ENCODE measurements around the gene LRRN3. TPM values are rescaled to one million over a fixed set of nuclear protein-coding genes. Genes with fewer than 3 reads are reported as not detected.
"Not testable (repeated sequence)": the region's sequence is repeated elsewhere in the genome, so short reads cannot be mapped to it uniquely, and the experiment has no call there.

The LRRN3 gene
- 0.04 TPM in 1 of 2 replicates, not detected in the other for total RNA-seq

DNA sequence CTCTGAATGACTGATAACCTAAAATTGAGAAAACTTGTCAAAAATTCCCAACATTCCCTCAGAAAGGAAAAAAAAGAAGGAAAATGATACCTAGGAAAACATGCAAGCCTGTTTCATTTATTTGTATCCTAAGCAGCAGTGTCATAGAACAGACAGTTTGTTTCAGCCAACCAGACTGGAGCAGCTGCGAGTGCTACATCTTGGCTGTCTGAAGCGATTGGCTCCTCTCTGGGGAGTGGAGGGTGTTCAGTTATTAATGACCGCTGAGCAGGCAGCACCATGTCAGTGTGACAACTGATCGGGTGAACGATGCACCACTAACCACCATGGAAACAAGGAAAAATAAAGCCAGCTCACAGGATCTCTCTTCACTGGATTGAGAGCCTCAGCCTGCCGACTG lies at the start of gene LRRN3:
LRRN3 (plus strand) TSS at position 282 of the 400 bp plus-strand sequence. CDS start 31,646 bp downstream, outside the sequence.
- no peak for DNase-seq (ENCODE audit: low read depth, low spot score)

DNA sequence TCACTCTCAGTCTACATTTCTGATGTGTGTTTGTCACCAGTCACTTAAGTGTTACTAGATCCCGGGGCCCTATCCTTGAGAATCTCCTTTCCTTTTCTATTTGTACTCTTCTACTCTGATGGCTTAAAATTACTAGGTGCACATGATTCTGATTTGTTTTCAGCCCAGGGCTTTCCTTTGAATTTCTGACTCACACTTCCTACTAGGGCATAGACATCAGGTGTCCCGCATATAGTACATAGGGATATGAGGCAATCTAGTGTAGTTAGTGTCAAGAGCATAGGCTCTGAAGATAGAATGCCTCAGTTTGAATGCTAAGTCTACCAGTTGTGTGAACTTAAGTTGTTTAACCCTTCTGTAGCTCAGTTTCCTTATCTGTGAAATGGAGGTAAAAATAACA lies 49.4 kb upstream of the LRRN3 start:
- no peak for DNase-seq (ENCODE audit: low read depth, low spot score)

DNA sequence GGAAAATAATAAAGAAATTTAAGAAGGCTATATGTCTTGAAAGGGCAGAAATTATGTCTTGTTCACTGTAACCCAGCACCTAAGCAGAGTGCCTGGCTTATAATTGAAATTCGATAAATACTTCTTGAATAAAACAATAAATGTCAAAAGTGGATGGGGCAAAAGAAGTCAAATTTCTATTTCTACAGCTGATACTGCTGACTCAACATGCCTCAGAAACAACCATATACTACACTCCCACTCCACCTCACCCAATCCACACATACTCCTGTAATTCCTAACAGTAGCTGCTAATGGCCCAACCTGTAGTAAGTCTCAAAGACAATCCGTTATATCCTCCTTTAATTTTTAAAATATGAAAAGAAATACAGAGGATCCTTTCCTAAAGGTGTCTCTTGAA lies 48.1 kb upstream of the LRRN3 start:
- no peak for DNase-seq (ENCODE audit: low read depth, low spot score)

DNA sequence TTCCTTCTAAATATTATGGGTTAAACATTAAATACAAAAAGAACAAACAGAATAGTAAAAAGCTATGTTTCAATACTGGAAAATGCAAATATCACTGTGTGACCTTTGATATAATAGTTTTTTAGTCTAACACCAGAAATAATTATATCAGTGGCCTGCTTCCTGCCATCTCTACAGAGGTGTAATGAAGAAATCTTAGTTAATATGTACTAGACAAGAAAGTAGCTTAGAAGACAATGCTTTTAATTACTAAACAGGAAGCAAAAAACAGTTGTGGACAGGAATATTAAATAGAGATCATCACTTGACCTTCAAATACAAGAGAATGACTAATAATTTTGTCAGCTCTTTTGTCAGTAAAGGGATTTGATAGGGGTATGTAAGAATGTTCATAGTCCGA lies 47.4 kb upstream of the LRRN3 start:
- DNase-seq (ENCODE audit: low read depth, low spot score): no peak

DNA sequence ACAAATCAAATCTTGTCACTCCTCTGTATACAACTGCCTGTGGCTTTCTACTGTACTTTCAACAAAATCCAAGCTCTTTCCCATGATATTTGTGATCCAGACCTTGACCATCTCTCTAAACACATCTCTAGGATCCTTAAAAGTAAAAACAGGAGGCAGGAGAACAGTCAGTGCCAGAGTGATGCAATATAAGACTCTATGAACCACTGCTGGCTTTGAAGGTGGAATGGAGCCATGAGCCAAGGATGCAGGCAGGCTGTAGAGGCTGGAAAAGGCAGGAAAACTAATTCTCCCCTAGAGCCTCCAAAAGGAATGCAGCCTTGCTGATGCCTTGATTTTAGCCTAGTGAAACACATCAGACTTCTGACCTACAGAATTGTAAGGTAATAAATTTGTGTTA lies 45.5 kb upstream of the LRRN3 start:
- no peak for DNase-seq (ENCODE audit: low read depth, low spot score)

DNA sequence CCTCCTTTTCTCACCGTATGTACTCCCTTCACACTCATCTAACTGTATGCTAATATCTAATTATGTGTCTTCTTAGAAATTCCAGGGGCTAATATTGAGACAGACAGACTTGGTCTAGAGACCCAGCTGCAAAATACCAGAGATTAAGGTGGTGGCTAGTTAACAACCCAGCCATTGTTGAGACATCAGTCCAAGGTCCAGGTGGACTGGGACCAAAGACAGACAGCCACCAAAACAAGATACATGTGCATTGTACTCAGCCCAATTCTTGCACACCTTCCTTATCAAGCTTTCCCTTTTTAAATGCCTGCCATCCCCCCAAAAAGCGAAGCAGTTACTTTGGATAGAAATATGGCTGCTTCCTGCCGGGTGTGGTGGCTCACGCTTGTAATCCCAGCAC lies 43.3 kb upstream of the LRRN3 start:
- no peak for DNase-seq (ENCODE audit: low read depth, low spot score)

DNA sequence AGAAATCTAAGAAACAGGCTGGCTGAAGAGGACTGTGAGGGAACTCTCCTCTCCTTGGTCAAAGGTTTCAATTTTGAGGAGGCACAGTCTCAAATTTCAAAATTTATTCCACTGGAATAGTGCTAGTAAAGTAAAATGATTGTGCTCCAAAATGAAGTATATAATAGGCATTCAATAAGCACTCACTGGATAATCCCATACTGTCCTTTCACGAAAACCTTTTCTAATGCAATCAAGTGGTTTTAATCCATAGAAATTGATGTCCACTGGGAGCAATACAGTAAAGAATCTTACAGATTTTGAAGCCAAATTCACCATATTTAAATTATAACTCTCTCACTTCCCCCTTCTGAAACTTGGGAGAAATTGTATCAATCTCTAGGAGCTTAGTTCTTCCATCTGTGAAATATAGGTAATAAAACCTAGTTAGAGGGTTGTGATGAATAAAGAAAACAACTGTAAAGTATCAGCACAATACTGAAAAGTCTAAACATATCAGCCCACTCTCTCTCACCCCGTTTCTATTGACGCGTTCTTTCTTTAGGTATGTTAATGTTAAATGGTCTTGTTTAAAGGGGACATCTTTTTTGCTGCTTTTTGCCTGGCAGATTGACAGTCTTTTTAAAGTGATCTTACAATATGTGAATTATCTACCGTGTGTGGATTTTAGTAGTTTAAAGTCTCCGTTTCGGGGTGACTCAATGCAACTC lies 40.8 kb upstream of the LRRN3 start:
- DNase-seq (ENCODE audit: low read depth, low spot score): no peak

DNA sequence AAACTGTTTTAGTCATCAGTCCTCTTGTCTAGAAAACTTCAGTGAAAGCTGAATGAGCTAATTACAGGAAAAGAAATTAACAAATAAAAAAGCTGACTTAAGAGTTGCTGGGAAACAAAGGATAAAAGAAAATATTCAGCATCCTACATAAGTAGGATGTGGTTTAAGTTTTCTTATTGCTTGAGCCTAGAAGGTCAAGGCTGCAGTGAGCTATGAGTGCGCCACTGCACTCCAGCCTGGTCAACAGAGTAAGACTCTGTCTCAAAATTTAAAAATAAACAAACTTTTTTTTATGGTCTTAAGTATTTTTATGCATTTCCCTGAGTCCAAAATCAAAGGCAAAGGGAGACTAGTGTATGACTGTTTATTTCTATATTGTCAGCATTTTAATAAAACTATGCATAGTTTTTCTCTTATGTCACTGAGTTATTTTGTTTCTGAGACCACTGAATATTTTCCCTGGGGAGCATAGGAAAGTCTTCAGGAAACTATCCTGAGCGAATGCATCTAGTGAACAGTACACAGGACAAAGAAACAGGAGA lies 40.0 kb upstream of the LRRN3 start:
- DNase-seq (ENCODE audit: low read depth, low spot score): no peak

DNA sequence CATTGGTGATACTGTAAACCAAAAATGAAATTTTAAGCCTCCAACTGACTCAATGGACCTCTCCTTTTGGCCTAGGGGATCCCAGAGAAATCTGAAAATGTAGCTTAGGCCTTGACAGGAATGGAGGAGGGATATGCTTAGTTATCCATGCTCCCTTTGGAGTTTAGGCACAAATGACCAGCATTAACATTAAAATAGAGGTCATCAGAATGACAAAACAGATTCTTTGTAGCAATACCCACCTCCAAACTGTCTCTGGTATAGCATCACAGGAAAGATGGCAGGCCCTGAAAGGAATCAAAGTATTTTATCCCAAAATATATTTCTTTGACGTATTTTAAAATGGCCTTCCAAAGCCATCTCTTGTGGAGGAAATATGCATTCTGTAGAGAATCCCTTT lies 39.1 kb upstream of the LRRN3 start:
- DNase-seq (ENCODE audit: low read depth, low spot score): no peak

DNA sequence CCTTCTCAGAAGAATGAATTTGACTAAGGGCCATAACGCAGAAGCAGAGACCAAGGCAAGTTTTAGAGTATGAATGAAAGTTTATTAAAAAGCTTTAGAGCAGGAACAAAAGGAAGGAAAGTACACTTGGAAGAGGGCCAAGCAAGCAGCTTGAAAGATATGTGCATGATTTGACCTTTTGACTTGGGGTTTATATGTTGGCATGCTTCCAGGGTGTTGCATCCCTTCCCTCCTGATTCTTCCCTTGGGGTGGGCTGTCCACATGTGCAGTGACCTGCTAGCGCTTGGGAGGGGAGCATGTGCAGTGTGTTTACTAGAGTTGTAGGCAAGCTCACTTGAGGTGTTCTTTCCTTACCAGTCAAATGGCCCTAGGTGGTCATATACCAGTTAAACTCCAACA lies 37.9 kb upstream of the LRRN3 start:
- DNase-seq (ENCODE audit: low read depth, low spot score): no peak

DNA sequence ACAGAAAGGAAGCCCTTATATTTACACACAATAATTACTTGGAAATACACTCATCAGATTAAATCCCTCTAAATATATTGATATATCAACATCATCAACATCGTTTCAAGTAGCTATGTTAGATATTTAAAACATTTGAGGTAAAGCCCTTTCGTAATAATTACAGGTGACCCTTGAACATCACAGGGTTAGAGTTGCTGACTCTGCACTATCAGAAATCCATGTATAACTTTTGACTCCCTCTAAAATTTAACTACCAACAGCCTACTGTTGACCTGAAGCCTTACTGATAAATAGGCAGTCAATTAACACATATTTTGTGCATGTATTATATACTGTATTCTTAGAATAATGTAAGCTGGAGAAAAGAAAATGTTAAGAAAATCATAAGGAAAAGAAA lies 34.6 kb upstream of the LRRN3 start:
- no peak for DNase-seq (ENCODE audit: low read depth, low spot score)

DNA sequence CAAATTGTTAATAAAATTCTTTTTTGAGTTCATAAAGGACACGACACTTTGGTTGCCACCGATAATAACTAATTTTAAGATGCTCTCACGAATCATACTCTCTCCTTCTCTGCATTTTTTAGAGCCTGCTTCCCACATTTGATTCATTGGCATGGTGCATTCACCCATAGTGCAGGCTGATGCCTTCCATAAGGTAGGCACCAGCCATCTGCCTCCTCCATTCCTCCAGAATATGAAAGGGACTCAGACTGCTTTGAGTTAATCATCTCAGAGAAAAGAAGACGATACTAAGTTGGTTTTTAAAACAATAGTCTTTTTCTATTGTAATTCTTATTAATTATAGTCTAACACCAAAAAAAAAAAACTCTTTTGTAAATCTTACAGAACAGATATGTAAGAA lies 33.9 kb upstream of the LRRN3 start:
- DNase-seq (ENCODE audit: low read depth, low spot score): no peak

DNA sequence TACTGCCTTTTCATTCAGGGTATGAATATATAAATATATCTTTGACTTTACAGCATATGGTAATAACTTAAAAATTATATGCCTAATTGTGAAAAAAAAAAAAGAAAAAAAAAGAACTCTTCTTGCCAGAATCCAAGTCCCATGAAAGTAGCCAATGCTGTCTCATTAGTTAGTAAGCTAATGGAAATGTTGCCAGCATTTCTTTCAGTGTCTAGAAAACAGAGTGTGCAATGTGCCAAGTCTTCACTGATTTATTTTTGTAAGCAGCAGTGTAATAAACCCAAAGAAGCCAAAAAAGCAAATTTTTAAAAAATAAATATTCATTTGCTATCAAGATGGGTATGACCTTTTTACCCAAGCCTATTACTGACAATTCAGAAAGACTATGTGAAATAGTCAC lies 31.1 kb upstream of the LRRN3 start:
- no peak for DNase-seq (ENCODE audit: low read depth, low spot score)

DNA sequence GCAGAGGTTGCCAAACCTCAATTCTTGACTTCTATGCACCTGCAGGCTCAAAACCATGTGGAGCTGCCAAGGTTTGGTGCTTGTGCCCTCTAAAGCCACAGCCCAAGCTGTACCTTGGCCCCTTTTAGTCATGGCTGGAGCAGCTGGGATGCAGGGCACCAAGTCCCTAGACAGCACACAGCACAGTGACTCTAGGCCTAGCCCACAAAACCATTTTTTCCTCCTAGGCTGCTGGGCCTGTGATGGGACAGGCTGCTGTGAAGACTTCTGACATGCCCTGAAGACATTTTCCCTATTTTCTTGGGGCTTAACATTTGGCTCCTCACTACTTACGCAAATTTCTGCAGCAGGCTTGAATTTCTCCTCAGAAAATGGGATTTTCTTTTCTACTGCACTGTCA lies 27.8 kb upstream of the LRRN3 start:
- DNase-seq (ENCODE audit: low read depth, low spot score): no peak

DNA sequence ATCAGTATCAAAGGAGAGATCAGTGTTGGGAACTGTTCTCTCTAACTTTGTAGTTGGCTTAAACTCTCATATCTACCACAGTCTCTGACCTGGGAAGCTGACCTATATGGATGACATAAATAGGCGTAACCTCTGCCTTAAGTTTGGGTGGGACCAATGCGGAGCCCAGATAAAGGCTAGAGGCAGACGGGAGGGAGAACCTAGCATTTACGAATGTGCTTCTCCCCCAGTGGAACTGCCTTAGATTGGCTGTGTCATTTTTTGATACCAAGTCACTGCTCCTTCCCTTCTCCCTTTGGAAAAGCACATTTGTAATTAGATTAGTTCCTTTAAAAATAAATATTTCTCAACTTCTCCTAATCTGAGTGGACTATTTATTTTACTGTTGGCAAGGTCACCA lies 23.7 kb upstream of the LRRN3 start:
- DNase-seq (ENCODE audit: low read depth, low spot score): no peak

DNA sequence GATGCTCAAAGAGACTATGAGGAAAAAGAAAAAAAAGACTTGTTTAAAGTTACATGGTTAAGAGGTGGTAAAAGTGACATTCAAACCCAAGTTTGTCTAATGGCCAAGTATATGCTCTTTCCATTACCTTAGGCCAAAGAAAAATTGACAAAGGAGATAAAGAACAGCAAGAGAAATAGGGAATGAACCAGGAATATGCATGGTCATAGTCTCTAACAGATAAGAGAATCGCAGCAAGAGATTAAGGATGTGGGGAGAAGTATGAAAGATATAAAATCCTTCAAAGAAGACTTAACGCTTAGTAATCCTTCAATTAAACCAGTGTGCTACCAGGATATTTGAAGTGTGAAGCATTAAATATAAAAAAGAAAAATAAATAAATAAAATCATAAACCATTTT lies 23.2 kb upstream of the LRRN3 start:
- no peak for DNase-seq (ENCODE audit: low read depth, low spot score)

DNA sequence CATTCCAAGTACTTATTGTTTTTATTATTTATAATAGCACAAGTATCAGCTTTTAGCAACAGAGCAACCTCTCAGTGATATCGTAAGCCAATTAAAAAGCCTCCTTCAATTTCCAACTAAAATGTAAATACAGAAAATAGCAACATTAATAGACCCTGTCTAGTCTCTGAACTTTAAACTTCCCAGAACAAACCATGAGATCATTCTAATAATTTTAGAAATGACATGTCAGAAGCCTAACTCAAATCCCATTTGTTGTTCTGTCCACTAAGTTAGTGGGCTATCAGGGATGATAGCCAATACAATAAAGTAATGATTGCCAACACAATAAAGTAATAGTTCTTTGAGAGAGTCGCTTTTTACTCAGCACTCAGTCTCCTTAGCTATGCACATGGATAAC lies 22.3 kb upstream of the LRRN3 start:
- DNase-seq (ENCODE audit: low read depth, low spot score): no peak

DNA sequence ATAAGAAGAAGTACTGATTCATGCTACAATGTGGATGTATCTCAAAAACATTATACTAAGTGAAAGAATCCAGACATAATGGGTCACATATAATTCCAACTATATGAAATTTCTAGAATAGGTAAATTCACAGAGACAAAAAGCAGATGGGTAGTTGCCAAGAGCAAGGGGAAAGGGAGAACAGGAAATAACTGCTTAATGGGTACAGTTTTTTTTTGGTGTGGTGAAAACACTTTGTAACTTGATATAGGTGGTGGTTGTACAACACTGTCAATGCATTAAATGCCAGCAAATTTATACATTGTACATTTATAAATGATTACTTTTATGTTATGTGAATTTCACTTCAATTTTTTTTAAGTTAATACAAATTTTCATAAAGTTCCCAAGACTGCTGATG lies 19.4 kb upstream of the LRRN3 start:
- DNase-seq (ENCODE audit: low read depth, low spot score): no peak

DNA sequence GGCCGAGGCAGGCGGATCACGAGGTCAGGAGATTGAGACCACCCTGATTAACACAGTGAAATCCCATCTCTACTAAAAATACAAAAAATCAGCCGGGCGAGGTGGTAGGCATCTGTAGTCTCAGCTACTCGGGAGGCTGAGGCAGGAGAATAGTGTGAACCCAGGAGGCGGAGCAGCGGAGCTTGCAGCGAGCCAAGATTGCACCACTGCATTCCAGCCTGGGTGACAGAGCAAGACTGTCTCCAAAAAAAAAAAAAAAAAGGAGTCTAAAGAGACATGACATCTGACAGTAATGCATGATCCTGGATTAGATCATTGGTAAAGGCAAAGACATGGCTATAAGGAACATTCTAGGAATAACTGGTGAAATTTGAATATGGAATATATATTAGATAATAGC lies 18.3 kb upstream of the LRRN3 start:
- DNase-seq (ENCODE audit: low read depth, low spot score): not testable (repeated sequence)

DNA sequence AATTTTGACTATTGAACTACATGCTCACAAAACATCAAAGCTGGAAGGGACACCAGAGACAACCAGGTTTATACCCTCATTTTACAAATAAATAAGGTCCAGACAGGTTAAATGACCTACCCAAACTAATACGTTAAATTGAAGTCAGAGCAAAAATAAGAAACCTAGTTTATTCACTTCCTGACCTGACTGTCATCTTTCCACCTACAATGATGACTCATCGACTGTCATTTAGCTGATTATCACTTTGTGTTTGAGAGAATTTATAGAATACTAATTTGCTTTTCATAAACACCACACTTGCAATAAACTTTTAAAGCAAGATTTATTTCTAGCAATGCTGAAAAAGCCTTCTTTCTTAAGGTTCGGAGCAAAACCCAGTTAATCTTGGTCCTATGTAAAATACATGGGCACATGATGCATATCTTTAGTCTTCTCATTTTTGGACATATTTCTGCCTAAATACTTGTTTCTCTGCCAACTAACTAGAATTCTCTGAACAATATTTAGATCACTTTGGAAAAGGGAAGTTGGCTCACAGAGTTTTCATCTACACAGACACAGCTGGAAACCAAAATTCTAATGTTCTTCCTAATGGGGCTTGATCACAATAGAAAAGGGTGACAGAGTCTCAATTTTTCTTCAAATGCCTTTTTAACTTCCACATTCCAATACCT lies 16.7 kb upstream of the LRRN3 start:
- no peak for DNase-seq (ENCODE audit: low read depth, low spot score)

DNA sequence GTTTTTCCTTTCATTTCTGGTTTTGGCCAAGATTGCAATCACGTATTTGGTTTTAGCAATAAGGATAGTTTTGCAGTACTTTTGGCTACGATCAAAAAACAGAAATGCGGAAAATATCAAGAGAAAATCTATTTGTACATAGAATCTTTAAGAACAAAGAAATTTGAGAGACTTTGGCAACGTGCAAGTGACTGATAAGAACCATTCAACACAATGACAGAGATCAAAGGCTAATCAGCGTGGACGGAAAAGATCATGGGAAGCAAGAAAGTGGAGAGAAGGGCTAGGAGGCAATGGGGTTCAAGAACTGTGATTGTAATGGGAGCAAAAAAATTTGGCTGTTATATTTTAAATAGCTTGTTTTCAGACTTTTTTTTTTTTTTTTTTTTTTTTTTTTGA lies 16.2 kb upstream of the LRRN3 start:
- DNase-seq (ENCODE audit: low read depth, low spot score): no peak

DNA sequence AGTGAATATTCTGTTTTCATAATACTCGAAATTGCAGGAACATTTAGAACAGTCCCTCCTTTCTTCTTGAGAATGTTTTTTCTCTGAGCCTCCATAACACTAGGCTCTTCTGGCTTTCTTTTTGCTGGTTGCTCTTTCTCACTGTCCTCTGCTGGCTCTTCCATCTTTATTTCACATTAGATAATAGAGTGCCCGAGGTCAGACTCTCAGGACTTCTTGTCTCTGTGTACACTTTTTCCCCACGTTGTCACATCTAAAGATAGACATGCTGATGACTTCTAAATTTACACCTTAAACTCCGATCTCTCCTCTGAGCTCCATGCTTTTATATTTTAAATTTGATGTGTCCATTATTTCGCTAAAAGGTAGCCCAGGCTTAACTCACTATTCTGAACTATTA lies 15.4 kb upstream of the LRRN3 start:
- DNase-seq (ENCODE audit: low read depth, low spot score): no peak

DNA sequence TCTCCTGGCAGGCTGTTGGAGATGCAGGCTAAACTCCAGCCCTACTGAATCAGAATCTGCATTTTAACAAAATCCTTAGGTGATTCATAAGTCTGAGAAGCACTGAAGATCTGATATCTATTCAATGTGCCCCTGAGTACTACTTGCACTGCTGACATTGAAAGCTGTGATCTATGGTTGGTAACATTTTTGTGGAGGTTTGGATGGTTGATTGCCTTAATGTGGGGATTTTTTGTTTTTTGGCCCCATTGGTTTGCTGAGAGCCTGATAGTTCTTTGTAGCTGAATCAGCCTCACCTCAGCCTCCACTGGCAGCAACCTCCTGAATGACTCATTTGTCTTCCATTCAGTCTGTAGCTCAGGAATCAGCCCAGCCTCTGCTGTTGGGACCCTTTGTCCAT lies 14.7 kb upstream of the LRRN3 start:
- no peak for DNase-seq (ENCODE audit: low read depth, low spot score)
